GM23248 (cell line): Measurements from ENCODE around the gene CD300LG.

ENCODE experiments used
- EZH2 ChIP-seq: fragments of 200-600 bp; sonication (generic); IDR thresholded peaks from 2 replicates; pipeline ENCODE4 v1.6.1; 2018; ENCODE audit warnings: antibody characterized with exemption, mild to moderate bottlenecking; ENCODE audit not compliant: insufficient read depth, poor library complexity, severe bottlenecking
- EZH2phosphoT487 ChIP-seq: fragments of 200-600 bp; sonication (generic); IDR thresholded peaks from 2 replicates; pipeline ENCODE4 v1.6.1; 2018; ENCODE audit warnings: antibody characterized with exemption, moderate library complexity, mild to moderate bottlenecking, low read depth; ENCODE audit not compliant: insufficient read depth

DNA sequence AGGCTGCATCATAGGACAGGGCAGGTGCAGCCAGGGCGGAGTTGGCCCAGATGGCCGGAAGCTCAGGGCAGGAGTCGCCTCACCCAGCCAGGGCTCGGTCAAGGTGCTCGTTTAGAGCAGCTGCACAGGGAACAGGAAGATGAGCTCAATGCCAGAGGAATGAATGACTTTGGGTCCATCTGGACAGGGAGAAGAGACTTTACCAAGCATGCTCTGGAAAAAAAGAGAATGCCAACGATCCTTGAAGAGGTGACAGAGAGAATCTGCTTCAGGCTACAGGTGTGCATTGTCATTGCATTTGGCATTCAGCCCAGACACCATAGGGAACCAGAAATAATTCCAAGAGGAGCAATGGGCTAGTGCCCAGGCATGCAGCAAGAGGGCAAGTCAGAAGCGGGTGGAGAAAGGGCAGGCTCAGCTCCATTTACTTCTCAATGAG, 7.3 kb upstream of the CD300LG start:
- TF ChIP-seq EZH2phosphoT487 = no peak
- TF ChIP-seq EZH2 = no peak
